H1 (cell line): ENCODE measurements around the gene TMEM150A. TPM values are rescaled to one million over a fixed set of nuclear protein-coding genes. Genes with fewer than 3 reads are reported as not detected.

Experiments
- CTCF ChIA-PET: fragments of 300-600 bp; sonication (Branson Sonifier 250); formaldehyde crosslinking; loops from one replicate; lab custom pipeline; 2021; ENCODE audit not compliant: partially characterized antibody; lab: Charles Lee
- POLR2A ChIA-PET: fragments of 300-600 bp; sonication (Branson Sonifier 250); formaldehyde crosslinking; loops from one replicate; lab custom pipeline; 2021; ENCODE audit warnings: inconsistent platforms; ENCODE audit not compliant: partially characterized antibody; lab: Charles Lee
- DNase-seq, 2 experiments: peaks; one replicate each; pipeline versions ENCODE4 v3.0.0 to v3.0.0-alpha.2; 2010 to 2022; ENCODE audit warnings: low spot score in 2 of 2, low read depth in 1 of 2, mixed read lengths in 1 of 2
- FAIRE-seq: peaks from 2 replicates; lab custom pipeline; 2011; peaks lifted over from hg19 to GRCh38; lab: Jason Lieb, UNC
- H2AFZ ChIP-seq: 2 replicates; pipeline ENCODE4 v1.8.1; 2012; ENCODE audit warnings: low read length, inconsistent platforms
- H2AK5ac ChIP-seq: 2 replicates; pipeline ENCODE4 v1.6.1; 2013; ENCODE audit warnings: low read depth, low read length
- H2BK120ac ChIP-seq: replicated peaks from 2 replicates; pipeline ENCODE3; 2013; ENCODE audit warnings: low read depth, low read length, inconsistent platforms
- H2BK12ac ChIP-seq: 2 replicates; pipeline ENCODE4 v1.6.1; 2013; ENCODE audit warnings: low read depth, low read length
- H2BK15ac ChIP-seq: 2 replicates; pipeline ENCODE4 v1.6.1; 2013; ENCODE audit warnings: low read length
- H2BK20ac ChIP-seq: 2 replicates; pipeline ENCODE4 v1.6.1; 2013; ENCODE audit warnings: low read length
- H2BK5ac ChIP-seq: 2 replicates; pipeline ENCODE4 v1.6.1; 2013; ENCODE audit warnings: low read depth, low read length
- H3K14ac ChIP-seq: 2 replicates; pipeline ENCODE4 v1.6.1; 2013; ENCODE audit warnings: inconsistent platforms; ENCODE audit not compliant: insufficient read length
- H3K18ac ChIP-seq: 2 replicates; pipeline ENCODE4 v1.6.1; 2013; ENCODE audit warnings: low read length; ENCODE audit errors: extremely low read depth
- H3K23ac ChIP-seq: 2 replicates; pipeline ENCODE4 v1.6.1; 2013; ENCODE audit warnings: inconsistent platforms; ENCODE audit not compliant: insufficient read length
- H3K23me2 ChIP-seq: 2 replicates; pipeline ENCODE4 v1.6.1; 2013; ENCODE audit warnings: low read depth, low read length
- H3K27ac ChIP-seq: 2 replicates; pipeline ENCODE4 v1.6.1; 2011; ENCODE audit warnings: low read depth, low read length, inconsistent platforms
- H3K27me3 ChIP-seq, 4 experiments: replicated peaks in 1 of 4; 1 replicate in 1 of 4; 2 replicates in 3 of 4; pipeline versions ENCODE4 v1.6.1 to v1.8.1; 2011 to 2013; ENCODE audit warnings: low read length in 3 of 4, mild to moderate bottlenecking in 3 of 4, inconsistent platforms in 2 of 4, mixed read lengths in 2 of 4, moderate library complexity in 1 of 4; ENCODE audit not compliant: control insufficient read depth in 3 of 4, insufficient read depth in 3 of 4; ENCODE audit errors: extremely low read depth in 1 of 4
- H3K36me3 ChIP-seq, 4 experiments: 2 replicates each; pipeline versions ENCODE4 v1.6.1 to v1.8.1; 2011 to 2013; ENCODE audit warnings: mild to moderate bottlenecking in 4 of 4, low read length in 3 of 4, moderate library complexity in 2 of 4, control low read depth in 1 of 4, inconsistent platforms in 1 of 4; ENCODE audit not compliant: insufficient read depth in 4 of 4, control insufficient read depth in 2 of 4
- H3K4ac ChIP-seq: replicated peaks from 2 replicates; pipeline ENCODE3; 2013; ENCODE audit warnings: low read length, low read depth, mixed read lengths, inconsistent platforms; ENCODE audit not compliant: insufficient read length
- H3K4me1 ChIP-seq, 4 experiments: replicated peaks in 1 of 4; 1 replicate in 1 of 4; 2 replicates in 3 of 4; pipeline versions ENCODE4 v1.6.1 to v1.8.1; 2011 to 2013; ENCODE audit warnings: low read length in 3 of 4, inconsistent platforms in 2 of 4, mixed read lengths in 1 of 4; ENCODE audit not compliant: insufficient read depth in 4 of 4, control insufficient read depth in 3 of 4
- H3K4me2 ChIP-seq, 2 experiments: 2 replicates each; pipeline versions ENCODE4 v1.6.1 to v1.8.1; 2011 to 2013; ENCODE audit warnings: low read depth in 2 of 2, low read length in 2 of 2, control low read depth in 1 of 2, inconsistent platforms in 1 of 2, mild to moderate bottlenecking in 1 of 2; ENCODE audit not compliant: insufficient read depth in 1 of 2
- H3K4me3 ChIP-seq, 4 experiments: fragments of 200-600, 300-600 bp in 1 of 4; sonication (generic), shearing (Covaris generic), sonication (Bioruptor Twin) in 1 of 4; 2 replicates each; pipeline versions ENCODE4 v1.5.1 to v1.8.1; 2011 to 2016; ENCODE audit warnings: low read length in 4 of 4, low read depth in 3 of 4, control low read depth in 2 of 4, inconsistent platforms in 2 of 4, mild to moderate bottlenecking in 2 of 4, mixed read lengths in 1 of 4, moderate library complexity in 1 of 4; ENCODE audit not compliant: insufficient read depth in 2 of 4; ENCODE audit errors: extremely low read depth in 1 of 4
- H3K56ac ChIP-seq: replicated peaks from 2 replicates; pipeline ENCODE3; 2013; ENCODE audit warnings: low read depth, mild to moderate bottlenecking, mixed read lengths, low read length, inconsistent platforms; ENCODE audit not compliant: insufficient read length
- H3K79me1 ChIP-seq: 2 replicates; pipeline ENCODE4 v1.6.1; 2013; ENCODE audit warnings: low read depth, low read length, control low read depth
- H3K79me2 ChIP-seq, 2 experiments: 2 replicates each; pipeline versions ENCODE4 v1.6.1 to v1.8.1; 2012 to 2013; ENCODE audit warnings: low read length in 2 of 2, mild to moderate bottlenecking in 2 of 2, inconsistent platforms in 1 of 2; ENCODE audit not compliant: insufficient read depth in 2 of 2, control insufficient read depth in 1 of 2
- H3K9ac ChIP-seq, 4 experiments: replicated peaks in 1 of 4; 1 replicate in 1 of 4; 2 replicates in 3 of 4; pipeline versions ENCODE4 v1.6.1 to v1.8.1; 2011 to 2013; ENCODE audit warnings: low read depth in 3 of 4, low read length in 3 of 4, control low read depth in 2 of 4, mild to moderate bottlenecking in 2 of 4, moderate library complexity in 2 of 4, inconsistent platforms in 1 of 4; ENCODE audit errors: extremely low read depth in 1 of 4
- H3K9me3 ChIP-seq, 2 experiments: 2 replicates each; pipeline versions ENCODE4 v1.6.1 to v1.8.1; 2012 to 2013; ENCODE audit warnings: mild to moderate bottlenecking in 2 of 2, moderate library complexity in 2 of 2, control low read depth in 1 of 2, inconsistent platforms in 1 of 2, low read depth in 1 of 2, low read length in 1 of 2, mixed read lengths in 1 of 2; ENCODE audit not compliant: insufficient read depth in 2 of 2
- H4K20me1 ChIP-seq, 2 experiments: replicated peaks in 1 of 2; 2 replicates each; pipeline versions ENCODE3 to v1.8.1; 2011 to 2013; ENCODE audit warnings: inconsistent platforms in 2 of 2, low read length in 2 of 2, mild to moderate bottlenecking in 1 of 2; ENCODE audit not compliant: insufficient read depth in 2 of 2, control insufficient read depth in 1 of 2
- H4K5ac ChIP-seq: 2 replicates; pipeline ENCODE4 v1.6.1; 2013; ENCODE audit warnings: low read length, low read depth, mixed read lengths, inconsistent platforms; ENCODE audit not compliant: insufficient read length
- H4K8ac ChIP-seq: 2 replicates; pipeline ENCODE4 v1.8.0; 2013; ENCODE audit warnings: mild to moderate bottlenecking, moderate library complexity, low read length, inconsistent platforms; ENCODE audit not compliant: insufficient read depth; ENCODE audit errors: extremely low read depth
- H4K91ac ChIP-seq: replicated peaks from 2 replicates; pipeline ENCODE3; 2013; ENCODE audit warnings: low read length, mixed read lengths, inconsistent platforms; ENCODE audit not compliant: insufficient read length
- ASH2L ChIP-seq: fragments of 200-600, 300-600 bp; sonication (generic); IDR thresholded peaks from one replicate; pipeline ENCODE4 v1.7.1; 2017; ENCODE audit warnings: low read length
- GABPA ChIP-seq: IDR thresholded peaks from 2 replicates; pipeline ENCODE4 v1.6.1; 2011; ENCODE audit warnings: mild to moderate bottlenecking, low read length, moderate library complexity, borderline replicate concordance; ENCODE audit not compliant: insufficient read depth
- RAD21 ChIP-seq, 2 experiments: IDR thresholded peaks in 1 of 2; conservative IDR thresholded peaks in 1 of 2; 2 replicates each; pipeline ENCODE4 v1.6.1; 2011; ENCODE audit warnings: low read depth in 2 of 2, low read length in 2 of 2, improper control_type of control experiment in 1 of 2, inconsistent platforms in 1 of 2, mild to moderate bottlenecking in 1 of 2, moderate library complexity in 1 of 2
- RBBP5 ChIP-seq: IDR thresholded peaks from 2 replicates; pipeline ENCODE4 v1.7.1; 2012; ENCODE audit warnings: low read depth, mild to moderate bottlenecking, inconsistent platforms, low read length, moderate library complexity, borderline replicate concordance
- SUZ12 ChIP-seq: fragments of 200-600 bp; sonication (generic); IDR thresholded peaks from 2 replicates; pipeline ENCODE4 v1.6.1; 2012; ENCODE audit warnings: mild to moderate bottlenecking, inconsistent platforms, low read length, moderate library complexity, mixed read lengths
- WGBS, 2 experiments: shearing (Covaris generic) in 1 of 2; methylation state at CpG; one replicate each; pipeline versions ENCODE4 v1.1.6 to v1.1.7; 2013 to 2015; ENCODE audit warnings: low lambda C conversion rate in 2 of 2, mixed read lengths in 2 of 2, inconsistent platforms in 1 of 2, low coverage in 1 of 2, missing lambda C conversion rate in 1 of 2; ENCODE audit not compliant: insufficient replicate concordance in 2 of 2, insufficient coverage in 1 of 2, insufficient read length in 1 of 2; ENCODE audit errors: extremely low coverage in 1 of 2, missing lambda C conversion rate in 1 of 2; 5-methylcytosine and 5-hydroxymethylcytosine counted together
- polyA plus RNA-seq, 7 experiments: library from polyadenylated mRNA; depleted of rRNA in 3 of 7; stranded (reverse) in 5 of 7; unstranded in 2 of 7; fragments of >200 nt in 5 of 7; fragments of 200-250 nt in 2 of 7; gene quantifications; 1 replicate in 5 of 7; 2 replicates in 1 of 7; 4 replicates in 1 of 7; pipeline versions ENCODE4 v1.2.1 to v1.2.3, GENCODE V29; 2011 to 2013; ENCODE audit warnings: missing spikeins in 2 of 7, mixed read lengths in 2 of 7
- total RNA-seq: library from RNA; stranded (reverse); fragmentation: NEBNext Ultra II Directional; extraction: Animal tissue kit (Norgen Biotek cat#: 25700); gene quantifications from 2 replicates; pipeline ENCODE4 v1.2.1, GENCODE V29; 2021

TMEM150A gene
- total and polyA plus RNA-seq, 2 of the 8 experiments (the other 6 are each of a cell fraction or from before 2014, with no cell fraction given): 19.8 to 29.9 TPM

- Histone ChIP-seq H3K18ac (no peak overlapping the region), H4K91ac (no peak overlapping the region), H4K20me1 (no peaks in the 10 kb centered on the region), H4K8ac (no peak overlapping the region), H3K4me1 (peaks cover 0 to 11% (median 3%) of the 10 kb centered on the region in 4 experiments; a peak in 4 of 7 replicates), H3K9me3 (no peaks in the 10 kb centered on the region), H2AFZ (no peak overlapping the region), H2BK5ac (no peak overlapping the region), H3K14ac (no peak overlapping the region), H2BK120ac (no peak overlapping the region), H3K79me1 (no peaks in the 10 kb centered on the region), H3K9ac (no peak overlapping the region), H3K27me3 (peaks cover 8 to 37% (median 21%) of the 10 kb centered on the region in 4 experiments; a peak in 6 of 7 replicates), H2BK12ac (no peak overlapping the region), H3K4me3 (no peak overlapping the region), H3K4me2 (no peak overlapping the region), H3K4ac (no peak overlapping the region), H3K79me2 (no peaks in the 10 kb centered on the region), H3K23ac (no peak overlapping the region), H3K23me2 (peaks cover 5% of the 10 kb centered on the region; the same call in 1 of the 2 replicates), H3K36me3 (no peaks in the 10 kb centered on the region), H3K56ac (no peak overlapping the region), H2BK15ac (no peak overlapping the region), H2AK5ac (no peak overlapping the region), H2BK20ac (no peak overlapping the region), H4K5ac (no peak overlapping the region), H3K27ac (no peak overlapping the region)
- TF ChIP-seq RAD21 (IDR thresholded peaks at IDR 0.05 in 1 of 2, conservative IDR thresholded peaks at IDR 0.05 in 1 of 2; ENCODE audit: low read depth in 2 of 2, low read length in 2 of 2): no peak
- no peak for TF ChIP-seq GABPA
- no peak for TF ChIP-seq ASH2L
- no peak for TF ChIP-seq SUZ12
- no peak for TF ChIP-seq RBBP5
- ChIA-PET POLR2A (interaction anchor here (1.0 to 2.0 kb wide), 6 partner anchors 9 to 26 kb away, joined by 3 to 15 read pairs (median 4); partner anchors contain the start of genes C2orf68, GGCX, RNF181 and TMEM150A), CTCF (interaction anchor here (0.6 to 1.5 kb wide), 3 partner anchors 9 to 414 kb away, joined by 3 to 4 read pairs (median 3); no protein-coding TSS in a partner anchor)
- 86% methylated on average over 1 of the region's 1 CpG; no CpG with 5 or more reads in 1 of the 2 experiments for WGBS, 2 experiments
- DNase-seq: no peak
- no peak for FAIRE-seq
Measured at GRCh38 chr2:85585781-85586105, 16.8 kb downstream of the TMEM150A start.
